OCI-LY3 (cell line): ENCODE data around the gene ARHGEF10L.

Experiments
- CTCF ChIP-seq: fragments of 200-600, 300-600 bp; sonication (generic); IDR thresholded peaks from 2 replicates; pipeline ENCODE4 v1.5.1; 2014; ENCODE audit warnings: antibody characterized with exemption, low read length, low read depth
- EZH2phosphoT487 ChIP-seq: fragments of 200-600 bp; shearing (Covaris generic); IDR thresholded peaks from 2 replicates; pipeline ENCODE4 v1.6.1; 2018; ENCODE audit warnings: antibody characterized with exemption, mixed run types, low read depth

GRCh38 chr1:17663646-17664045 lies 124.1 kb downstream of the ARHGEF10L start:
- TF ChIP-seq CTCF (no peak), EZH2phosphoT487 (no peak)
